ENCODE data around the gene OR6B3.

DNA sequence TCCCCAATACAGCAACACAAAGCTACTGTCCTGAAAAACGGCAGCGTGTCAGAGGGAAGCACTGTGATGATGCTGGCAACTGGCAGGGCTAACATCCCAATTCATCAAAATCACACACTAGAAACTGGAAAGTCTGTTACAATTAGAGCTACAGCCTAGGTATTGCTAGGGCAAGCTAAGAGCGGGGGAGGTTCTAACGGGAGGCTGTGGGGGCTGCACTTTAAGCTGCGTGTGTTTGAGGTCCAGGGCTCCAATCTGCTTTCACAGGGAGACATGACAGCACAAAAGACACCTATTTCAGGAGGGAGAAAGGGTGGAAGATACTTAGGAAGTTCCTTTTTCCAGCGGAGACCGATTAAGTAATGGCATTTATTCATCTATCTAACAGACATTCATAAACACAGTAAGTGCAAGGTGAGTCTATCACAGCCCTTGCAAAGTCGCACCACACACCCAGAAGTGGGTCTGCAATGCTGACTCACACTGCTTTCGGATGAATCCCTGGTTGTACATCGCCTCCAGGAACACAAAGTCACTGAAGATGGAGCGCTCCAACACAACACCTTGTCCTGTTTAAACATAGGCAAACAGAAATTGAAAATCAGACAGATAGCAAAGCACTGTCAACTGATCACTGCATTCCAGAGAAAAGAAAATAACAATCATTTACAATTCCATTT is 35.1 kb downstream of the OR6B3 start:
- TF ChIP-seq, protein P1, sequence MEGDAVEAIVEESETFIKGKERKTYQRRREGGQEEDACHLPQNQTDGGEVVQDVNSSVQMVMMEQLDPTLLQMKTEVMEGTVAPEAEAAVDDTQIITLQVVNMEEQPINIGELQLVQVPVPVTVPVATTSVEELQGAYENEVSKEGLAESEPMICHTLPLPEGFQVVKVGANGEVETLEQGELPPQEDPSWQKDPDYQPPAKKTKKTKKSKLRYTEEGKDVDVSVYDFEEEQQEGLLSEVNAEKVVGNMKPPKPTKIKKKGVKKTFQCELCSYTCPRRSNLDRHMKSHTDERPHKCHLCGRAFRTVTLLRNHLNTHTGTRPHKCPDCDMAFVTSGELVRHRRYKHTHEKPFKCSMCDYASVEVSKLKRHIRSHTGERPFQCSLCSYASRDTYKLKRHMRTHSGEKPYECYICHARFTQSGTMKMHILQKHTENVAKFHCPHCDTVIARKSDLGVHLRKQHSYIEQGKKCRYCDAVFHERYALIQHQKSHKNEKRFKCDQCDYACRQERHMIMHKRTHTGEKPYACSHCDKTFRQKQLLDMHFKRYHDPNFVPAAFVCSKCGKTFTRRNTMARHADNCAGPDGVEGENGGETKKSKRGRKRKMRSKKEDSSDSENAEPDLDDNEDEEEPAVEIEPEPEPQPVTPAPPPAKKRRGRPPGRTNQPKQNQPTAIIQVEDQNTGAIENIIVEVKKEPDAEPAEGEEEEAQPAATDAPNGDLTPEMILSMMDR (IDR thresholded peaks at IDR 0.05), result no peak
- no peak for TF ChIP-seq POLR2A (IDR thresholded peaks at IDR 0.05)

All from body of pancreas (tissue), 4 donors.